ENCODE data around the gene SPINT1. TPM values are rescaled to one million over a fixed set of nuclear protein-coding genes. Genes with fewer than 3 reads are reported as not detected.

Gene SPINT1
- total and polyA plus RNA-seq, 2 of the 13 experiments (the other 11 are each of a cell fraction or from before 2014, with no cell fraction given) = 0.49 to 2.5 TPM

- TF ChIP-seq ZNF451 (CRISPR knock-in tag; IDR thresholded peaks at IDR 0.05) (no peak), TFDP1 (CRISPR knock-in tag; IDR thresholded peaks at IDR 0.05; ENCODE audit: borderline replicate concordance) (peak; percentile 78; the same call in 1 of the 2 replicates), DDIT3 (CRISPR knock-in tag; IDR thresholded peaks at IDR 0.05) (peak; percentile 36; the same call in 1 of the 2 replicates), ZNF335 (CRISPR knock-in tag; IDR thresholded peaks at IDR 0.05) (no peak), HIC2 (CRISPR knock-in tag; IDR thresholded peaks at IDR 0.05; ENCODE audit: low read depth) (peak; percentile 49; the same call in 1 of the 2 replicates), ZNF777 (CRISPR knock-in tag; IDR thresholded peaks at IDR 0.05) (peak; percentile 66), KLF9 (CRISPR knock-in tag; IDR thresholded peaks at IDR 0.05; ENCODE audit: low read depth) (0 out of 2 replicates have a peak, but pooled peaks have one; percentile 20), HCFC1 (IDR thresholded peaks at IDR 0.05; ENCODE audit: low read depth, low read length) (peak; percentile 95), ATF1 (CRISPR knock-in tag; IDR thresholded peaks at IDR 0.05) (peak; percentile 86), FOXA3 (CRISPR knock-in tag; IDR thresholded peaks at IDR 0.05) (peak; percentile 9; the same call in 1 of the 2 replicates), RXRA (CRISPR knock-in tag; IDR thresholded peaks at IDR 0.05) (peak; percentile 89), DNMT1 (CRISPR knock-in tag; IDR thresholded peaks at IDR 0.05) (no peak), HNF4G (IDR thresholded peaks at IDR 0.05; ENCODE audit: borderline replicate concordance, low read depth, low read length) (no peak), HNF4G (CRISPR knock-in tag; IDR thresholded peaks at IDR 0.05; ENCODE audit: borderline replicate concordance, low read depth) (0 out of 2 replicates have a peak, but pooled peaks have one; percentile 20), SCMH1 (CRISPR knock-in tag; IDR thresholded peaks at IDR 0.05; ENCODE audit: borderline replicate concordance) (no peak), DR1 (CRISPR knock-in tag; IDR thresholded peaks at IDR 0.05) (peak; percentile 46; the same call in 1 of the 2 replicates), ETV5 (CRISPR knock-in tag; IDR thresholded peaks at IDR 0.05; ENCODE audit: borderline replicate concordance) (peak; percentile 48; the same call in 1 of the 2 replicates), YEATS2 (CRISPR knock-in tag; IDR thresholded peaks at IDR 0.05; ENCODE audit: borderline replicate concordance) (peak; percentile 63; the same call in 1 of the 2 replicates), TFAP4 (IDR thresholded peaks at IDR 0.05; ENCODE audit: borderline replicate concordance, low read depth) (no peak; the same call in 1 of the 2 replicates), KLF12 (CRISPR knock-in tag; IDR thresholded peaks at IDR 0.05; ENCODE audit: borderline replicate concordance) (peak; percentile 71)
- TF ChIP-seq, protein P1, sequence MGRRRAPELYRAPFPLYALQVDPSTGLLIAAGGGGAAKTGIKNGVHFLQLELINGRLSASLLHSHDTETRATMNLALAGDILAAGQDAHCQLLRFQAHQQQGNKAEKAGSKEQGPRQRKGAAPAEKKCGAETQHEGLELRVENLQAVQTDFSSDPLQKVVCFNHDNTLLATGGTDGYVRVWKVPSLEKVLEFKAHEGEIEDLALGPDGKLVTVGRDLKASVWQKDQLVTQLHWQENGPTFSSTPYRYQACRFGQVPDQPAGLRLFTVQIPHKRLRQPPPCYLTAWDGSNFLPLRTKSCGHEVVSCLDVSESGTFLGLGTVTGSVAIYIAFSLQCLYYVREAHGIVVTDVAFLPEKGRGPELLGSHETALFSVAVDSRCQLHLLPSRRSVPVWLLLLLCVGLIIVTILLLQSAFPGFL (CRISPR knock-in tag; IDR thresholded peaks at IDR 0.05) = 0 out of 2 replicates have a peak, but pooled peaks have one; percentile 53
- TF ChIP-seq, protein P2, sequence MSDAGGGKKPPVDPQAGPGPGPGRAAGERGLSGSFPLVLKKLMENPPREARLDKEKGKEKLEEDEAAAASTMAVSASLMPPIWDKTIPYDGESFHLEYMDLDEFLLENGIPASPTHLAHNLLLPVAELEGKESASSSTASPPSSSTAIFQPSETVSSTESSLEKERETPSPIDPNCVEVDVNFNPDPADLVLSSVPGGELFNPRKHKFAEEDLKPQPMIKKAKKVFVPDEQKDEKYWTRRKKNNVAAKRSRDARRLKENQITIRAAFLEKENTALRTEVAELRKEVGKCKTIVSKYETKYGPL (CRISPR knock-in tag; IDR thresholded peaks at IDR 0.05) = peak; percentile 38; the same call in 1 of the 2 replicates
Observed at GRCh38 chr15:40807028-40807887, 36.6 kb upstream of the SPINT1 start, which contains the start of the genes DNAJC17 and ZFYVE19 (continued).
